Lung (tissue), 12 donors: ENCODE results near the gene ACAT2. TPM values are rescaled to one million over a fixed set of nuclear protein-coding genes. Genes with fewer than 3 reads are reported as not detected.

Source experiments
- ATAC-seq: fragments of 200-7000 bp; cut with Tn5 transposase; one replicate; pipeline ENCODE4 v1.9.1; 2020; ENCODE audit warnings: moderate number of reproducible peaks; ENCODE audit not compliant: insufficient read depth, low FRiP score
- DNase-seq, 3 donors: peaks; one replicate each; pipeline ENCODE4 v3.0.0-alpha.2; 2013 to 2017
- H3K27ac ChIP-seq, 2 donors: one replicate each; pipeline ENCODE4 v1.5.1; 2013; ENCODE audit warnings: mild to moderate bottlenecking in 2 of 2, moderate library complexity in 2 of 2, control low read depth in 1 of 2, inconsistent platforms in 1 of 2, low read depth in 1 of 2, low read length in 1 of 2
- H3K27me3 ChIP-seq, 3 donors: one replicate each; pipeline ENCODE4 v1.5.1; 2013; ENCODE audit warnings: low read length in 2 of 3; ENCODE audit not compliant: control insufficient read depth in 3 of 3, insufficient read depth in 3 of 3
- H3K36me3 ChIP-seq, 4 donors: one replicate each; pipeline ENCODE4 v1.5.1; 2013; ENCODE audit warnings: low read length in 4 of 4, mild to moderate bottlenecking in 1 of 4, moderate library complexity in 1 of 4; ENCODE audit not compliant: control insufficient read depth in 4 of 4, insufficient read depth in 4 of 4
- H3K4me1 ChIP-seq, 5 donors: one replicate each; pipeline ENCODE4 v1.5.1; 2013; ENCODE audit warnings: low read length in 5 of 5, mild to moderate bottlenecking in 2 of 5, moderate library complexity in 1 of 5; ENCODE audit not compliant: control insufficient read depth in 5 of 5, insufficient read depth in 5 of 5
- H3K4me3 ChIP-seq: one replicate; pipeline ENCODE4 v1.5.1; 2013; ENCODE audit warnings: mild to moderate bottlenecking, control low read depth, moderate library complexity
- H3K9ac ChIP-seq, 2 donors: one replicate each; pipeline ENCODE4 v1.5.1; 2013; ENCODE audit warnings: low read length in 2 of 2, control low read depth in 1 of 2; ENCODE audit not compliant: insufficient read depth in 1 of 2
- H3K9me3 ChIP-seq, 4 donors: one replicate each; pipeline ENCODE4 v1.5.1; 2013; ENCODE audit warnings: low read length in 3 of 4, mild to moderate bottlenecking in 1 of 4, moderate library complexity in 1 of 4; ENCODE audit not compliant: control insufficient read depth in 4 of 4, insufficient read depth in 3 of 4
- WGBS, 2 donors: extraction: QIAGEN DNeasy Blood & Tissue Kit; methylation state at CpG; one replicate each; pipeline ENCODE4 v1.1.7; 2013; 5-methylcytosine and 5-hydroxymethylcytosine counted together
- polyA plus RNA-seq, 2 donors: library from polyadenylated mRNA; stranded (reverse); fragments of 200-250 nt; gene quantifications; one replicate each; pipeline ENCODE4 v1.2.1, GENCODE V29; 2013
- total RNA-seq, 2 donors: library from RNA; depleted of rRNA in 1 of 2; stranded (reverse); fragments of >200 nt in 1 of 2; gene quantifications; one replicate each; pipeline ENCODE4 v1.2.1, GENCODE V29; 2014 to 2021
- TF ChIP-seq, protein P1 (sequence below): IDR thresholded peaks from 2 replicates; pipeline ENCODE4 v1.5.1; 2012; ENCODE audit warnings: mild to moderate bottlenecking; ENCODE audit errors: control extremely low read depth, extremely low read depth
- donor health status: control.
- donor health status: control.
- donor health status: Bipolar disorder and iron deficiency.
- donor health status: healthy.
- donor health status: DM: yes; HTN: yes; CAD: no.

ACAT2 gene
- total and polyA plus RNA-seq, 4 donors, result 20.8 to 84.4 (median 67.6) TPM

DNA sequence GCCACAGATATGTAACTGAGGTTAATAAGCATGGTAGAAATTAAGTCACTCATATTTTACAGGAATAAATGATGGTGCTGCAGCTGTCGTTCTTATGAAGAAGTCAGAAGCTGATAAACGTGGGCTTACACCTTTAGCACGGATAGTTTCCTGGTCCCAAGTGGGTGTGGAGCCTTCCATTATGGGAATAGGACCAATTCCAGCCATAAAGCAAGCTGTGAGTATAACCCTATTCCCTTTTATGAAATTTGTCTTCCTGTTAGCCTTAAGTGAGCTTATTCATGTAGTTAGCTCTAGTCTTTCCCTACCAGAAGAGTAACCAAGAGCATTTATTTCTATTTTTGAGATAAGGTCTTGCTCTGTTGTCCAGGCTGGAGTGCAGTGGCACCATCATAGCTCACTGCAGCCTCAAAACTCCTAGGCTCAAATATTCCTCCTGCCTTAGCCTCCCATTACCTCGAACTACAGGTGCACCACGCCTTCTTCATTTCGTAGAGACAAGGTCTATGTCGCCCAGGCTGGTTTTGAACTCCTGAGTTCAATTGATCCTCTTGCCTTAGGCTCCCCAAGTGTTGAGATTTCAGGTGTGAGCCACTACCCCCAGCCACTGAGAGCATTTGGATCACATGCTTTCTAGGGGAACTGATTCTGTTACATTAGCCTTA, 15.5 kb downstream of the ACAT2 start:
- ATAC-seq (no peak), DNase-seq (no peak)
- Histone ChIP-seq H3K27ac (no peak overlapping the region), H3K9ac (no peak overlapping the region), H3K9me3 (peaks cover 0 to 3% (median 0%) of the 10 kb centered on the region in 4 donors), H3K4me3 (no peak overlapping the region), H3K4me1 (no peaks in the 10 kb centered on the region), H3K27me3 (no peaks in the 10 kb centered on the region), H3K36me3 (peaks cover 10 to 53% (median 22%) of the 10 kb centered on the region in 4 donors)
- 87 to 91% methylated on average over 7 of the region's 7 CpGs for WGBS, 2 donors
- TF ChIP-seq, protein P1, sequence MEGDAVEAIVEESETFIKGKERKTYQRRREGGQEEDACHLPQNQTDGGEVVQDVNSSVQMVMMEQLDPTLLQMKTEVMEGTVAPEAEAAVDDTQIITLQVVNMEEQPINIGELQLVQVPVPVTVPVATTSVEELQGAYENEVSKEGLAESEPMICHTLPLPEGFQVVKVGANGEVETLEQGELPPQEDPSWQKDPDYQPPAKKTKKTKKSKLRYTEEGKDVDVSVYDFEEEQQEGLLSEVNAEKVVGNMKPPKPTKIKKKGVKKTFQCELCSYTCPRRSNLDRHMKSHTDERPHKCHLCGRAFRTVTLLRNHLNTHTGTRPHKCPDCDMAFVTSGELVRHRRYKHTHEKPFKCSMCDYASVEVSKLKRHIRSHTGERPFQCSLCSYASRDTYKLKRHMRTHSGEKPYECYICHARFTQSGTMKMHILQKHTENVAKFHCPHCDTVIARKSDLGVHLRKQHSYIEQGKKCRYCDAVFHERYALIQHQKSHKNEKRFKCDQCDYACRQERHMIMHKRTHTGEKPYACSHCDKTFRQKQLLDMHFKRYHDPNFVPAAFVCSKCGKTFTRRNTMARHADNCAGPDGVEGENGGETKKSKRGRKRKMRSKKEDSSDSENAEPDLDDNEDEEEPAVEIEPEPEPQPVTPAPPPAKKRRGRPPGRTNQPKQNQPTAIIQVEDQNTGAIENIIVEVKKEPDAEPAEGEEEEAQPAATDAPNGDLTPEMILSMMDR, result no peak

DNA sequence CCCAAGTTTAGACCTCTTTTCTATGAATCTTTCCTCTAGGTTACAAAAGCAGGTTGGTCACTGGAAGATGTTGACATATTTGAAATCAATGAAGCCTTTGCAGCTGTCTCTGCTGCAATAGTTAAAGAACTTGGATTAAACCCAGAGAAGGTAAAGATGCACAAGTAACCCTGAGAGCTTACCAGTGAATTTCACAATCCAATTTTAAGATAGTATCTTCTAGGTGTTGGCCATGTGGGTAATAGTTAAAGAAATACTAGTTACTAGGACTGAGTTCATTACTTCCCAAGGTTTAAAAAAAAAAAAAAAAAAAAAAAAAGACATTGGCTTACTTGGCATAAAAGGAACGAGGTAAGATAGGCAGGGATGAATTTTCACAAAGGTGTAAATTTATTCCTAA, 16.3 kb downstream of the ACAT2 start:
- H3K36me3 ChIP-seq, result peaks cover 17 to 60% (median 26%) of the 10 kb centered on the region in 4 donors
- H3K4me1 ChIP-seq, result no peaks in the 10 kb centered on the region
- no peak overlapping the region for H3K27ac ChIP-seq
- H3K9ac ChIP-seq, result no peak overlapping the region
- TF ChIP-seq, protein P1, result no peak
- H3K4me3 ChIP-seq, result no peak overlapping the region
- ATAC-seq (no peak), DNase-seq (no peak)
- 78 to 89% methylated on average over 1 of the region's 1 CpG for WGBS, 2 donors
- H3K27me3 ChIP-seq, result no peaks in the 10 kb centered on the region
- no peaks in the 10 kb centered on the region for H3K9me3 ChIP-seq

GRCh38 chr6:159778542-159779103, 16.8 kb downstream of the ACAT2 start:
- H3K4me1 ChIP-seq, result no peaks in the 10 kb centered on the region
- H3K27me3 ChIP-seq, result no peaks in the 10 kb centered on the region
- DNase-seq, result no peak
- H3K36me3 ChIP-seq, result peaks cover 21 to 64% (median 29%) of the 10 kb centered on the region in 4 donors
- H3K9me3 ChIP-seq, result no peaks in the 10 kb centered on the region
- TF ChIP-seq, protein P1, result no peak
- no peak overlapping the region for H3K9ac ChIP-seq
- H3K4me3 ChIP-seq, result no peak overlapping the region
- WGBS, 2 donors, result 76 to 91% methylated on average over 3 of the region's 3 CpGs
- H3K27ac ChIP-seq, result no peak overlapping the region
- ATAC-seq, result no peak
